ENCODE data around the gene TFRC.
"Not testable (repeated sequence)": the region's sequence is repeated elsewhere in the genome, so short reads cannot be mapped to it uniquely, and the experiment has no call there.

Gene TFRC

GRCh38 chr3:196093317-196094111, 11.6 kb upstream of the TFRC start:
- Histone ChIP-seq H3K4me3 (no peak overlapping the region), H3K27ac (peak overlapping the region in 1 of 21 experiments; percentile 14)

- H3K27ac ChIP-seq, result no peak overlapping the region
- H3K4me3 ChIP-seq, result no peak overlapping the region
Observed at GRCh38 chr3:196087906-196088305, 6.0 kb upstream of the TFRC start.

- Histone ChIP-seq H3K27ac (peak overlapping the region in 16 of 21 experiments; percentile 70 to 99 (median 96)), H3K4me3 (peak overlapping the region; percentile 72 to 99 (median 92))
Observed at GRCh38 chr3:196082619-196082971, 705 bp upstream of the TFRC start.

- Histone ChIP-seq H3K27ac (peak overlapping the region; percentile 79 to 99 (median 94)), H3K4me3 (peak overlapping the region; percentile 72 to 99 (median 92))
Observed at GRCh38 chr3:196081002-196081833, 672 bp downstream of the TFRC start.

- Histone ChIP-seq H3K4me3 (peak overlapping the region; percentile 72 to 99 (median 92)), H3K27ac (peak overlapping the region in 17 of 21 experiments; percentile 90 to 99 (median 96))
Observed at GRCh38 chr3:196080101-196080846, 1.6 kb downstream of the TFRC start.

GRCh38 chr3:196079682-196080081, 2.2 kb downstream of the TFRC start:
- Histone ChIP-seq H3K27ac (peak overlapping the region in 6 of 21 experiments; percentile 2 to 98 (median 93)), H3K4me3 (peak overlapping the region in 6 of 7 experiments; percentile 72 to 99 (median 91))

GRCh38 chr3:196075013-196075412, 6.9 kb downstream of the TFRC start:
- H3K4me3 ChIP-seq, result no peak overlapping the region
- H3K27ac ChIP-seq, result no peak overlapping the region

GRCh38 chr3:196073255-196073753, 8.6 kb downstream of the TFRC start:
- H3K27ac ChIP-seq, result peak overlapping the region in 1 of 21 experiments; percentile 5
- H3K4me3 ChIP-seq, result no peak overlapping the region

GRCh38 chr3:196072313-196072712, 9.6 kb downstream of the TFRC start:
- no peak overlapping the region for H3K27ac ChIP-seq
- H3K4me3 ChIP-seq, result no peak overlapping the region

GRCh38 chr3:196068812-196069211, 13.1 kb downstream of the TFRC start:
- not testable (repeated sequence) for H3K4me3 ChIP-seq, H3K27ac ChIP-seq

GRCh38 chr3:196067439-196067838, 14.5 kb downstream of the TFRC start:
- no peak overlapping the region for H3K27ac ChIP-seq
- H3K4me3 ChIP-seq, result no peak overlapping the region

- Histone ChIP-seq H3K27ac (no peak overlapping the region), H3K4me3 (no peak overlapping the region)
Observed at GRCh38 chr3:196063971-196064370, 17.9 kb downstream of the TFRC start.

- no peak overlapping the region for H3K27ac ChIP-seq
- H3K4me3 ChIP-seq, result no peak overlapping the region
Observed at GRCh38 chr3:196063456-196063855, 18.4 kb downstream of the TFRC start.

- no peak overlapping the region for H3K27ac ChIP-seq
- no peak overlapping the region for H3K4me3 ChIP-seq
Observed at GRCh38 chr3:196063049-196063448, 18.8 kb downstream of the TFRC start.

GRCh38 chr3:196060834-196061233, 21.1 kb downstream of the TFRC start:
- Histone ChIP-seq H3K27ac (no peak overlapping the region), H3K4me3 (no peak overlapping the region)

- H3K4me3 ChIP-seq, result no peak overlapping the region
- no peak overlapping the region for H3K27ac ChIP-seq
Observed at GRCh38 chr3:196057760-196058331, 24.0 kb downstream of the TFRC start.

- not testable (repeated sequence) for H3K27ac ChIP-seq, H3K4me3 ChIP-seq
Observed at GRCh38 chr3:196056371-196056770, 25.5 kb downstream of the TFRC start.

- no peak overlapping the region for H3K27ac ChIP-seq
Observed at GRCh38 chr3:196055683-196056270, 26.1 kb downstream of the TFRC start.

GRCh38 chr3:196055240-196055639, 26.6 kb downstream of the TFRC start:
- Histone ChIP-seq H3K4me3 (no peak overlapping the region), H3K27ac (no peak overlapping the region)

More at GRCh38 chr3:196055683-196056270, 26.1 kb downstream of the TFRC start:
- no peak overlapping the region for H3K4me3 ChIP-seq
